OCI-LY1 (cell line): ENCODE measurements around the gene ENDOD1.

Experiments
- CTCF ChIP-seq: fragments of 200-600 bp; sonication (generic), shearing (Covaris generic); IDR thresholded peaks from 2 replicates; pipeline ENCODE4 v1.5.1; 2017; ENCODE audit warnings: mild to moderate bottlenecking, antibody characterized with exemption, low read length, moderate library complexity, mixed read lengths
- EZH2 ChIP-seq: fragments of 200-600 bp; sonication (generic), shearing (Covaris generic); IDR thresholded peaks from 2 replicates; pipeline ENCODE4 v1.8.0; 2017; ENCODE audit warnings: borderline replicate concordance, mixed run types, mild to moderate bottlenecking, antibody characterized with exemption, low read length, moderate library complexity, mixed read lengths

- no peak for TF ChIP-seq EZH2
- no peak for TF ChIP-seq CTCF
These were observed 18.5 kb downstream of the ENDOD1 start for GRCh38 chr11:95108159-95108611.
